DOHH2 (cell line): ENCODE data around the gene LCN2.

Experiments
- H3F3A ChIP-seq: fragments of 200-600 bp; sonication (generic), shearing (Covaris generic); 2 replicates; pipeline ENCODE4 v1.6.0; 2016; ENCODE audit warnings: antibody characterized with exemption, mild to moderate bottlenecking; ENCODE audit not compliant: control insufficient read depth, insufficient read depth
- H3K27ac ChIP-seq: fragments of 200-600 bp; sonication (generic); 2 replicates; pipeline ENCODE4 v1.5.1; 2014; ENCODE audit warnings: low read depth, mild to moderate bottlenecking, low read length, moderate library complexity
- H3K27me3 ChIP-seq: fragments of 200-600 bp; sonication (generic); 2 replicates; pipeline ENCODE4 v1.6.1; 2014; ENCODE audit warnings: mild to moderate bottlenecking, low read length, mixed read lengths; ENCODE audit not compliant: control insufficient read depth
- H3K36me3 ChIP-seq: fragments of 200-600 bp; sonication (generic); 2 replicates; pipeline ENCODE4 v1.6.1; 2014; ENCODE audit warnings: mild to moderate bottlenecking, low read length, moderate library complexity, mixed read lengths; ENCODE audit not compliant: control insufficient read depth
- H3K4me1 ChIP-seq: fragments of 200-600 bp; sonication (generic); 2 replicates; pipeline ENCODE4 v1.6.1; 2014; ENCODE audit warnings: mild to moderate bottlenecking, low read length, mixed read lengths; ENCODE audit not compliant: control insufficient read depth
- H3K4me2 ChIP-seq: fragments of 200-600 bp; sonication (generic); 2 replicates; pipeline ENCODE4 v1.6.0; 2014; ENCODE audit warnings: mild to moderate bottlenecking, low read length, moderate library complexity
- H3K4me3 ChIP-seq: fragments of 200-600 bp; sonication (generic); 2 replicates; pipeline ENCODE4 v1.5.1; 2014; ENCODE audit warnings: mild to moderate bottlenecking, low read length, mixed read lengths
- H3K79me2 ChIP-seq: fragments of 200-600 bp; sonication (generic); 2 replicates; pipeline ENCODE4 v1.6.1; 2014; ENCODE audit warnings: mild to moderate bottlenecking, low read length, mixed read lengths; ENCODE audit not compliant: control insufficient read depth
- H3K9me2 ChIP-seq: fragments of 200-600 bp; sonication (generic); replicated peaks from 2 replicates; pipeline ENCODE4 v1.6.1; 2014; ENCODE audit warnings: mild to moderate bottlenecking, low read length, mixed read lengths; ENCODE audit not compliant: control insufficient read depth
- H3K9me3 ChIP-seq: fragments of 200-600 bp; sonication (generic); 2 replicates; pipeline ENCODE4 v1.6.1; 2014; ENCODE audit warnings: antibody characterized with exemption, low read length, mixed read lengths; ENCODE audit not compliant: control insufficient read depth, insufficient read depth
- H4K20me1 ChIP-seq: fragments of 200-600 bp; sonication (generic); 2 replicates; pipeline ENCODE4 v1.6.0; 2014; ENCODE audit warnings: low read depth, mild to moderate bottlenecking, antibody characterized with exemption, low read length, moderate library complexity; ENCODE audit not compliant: control insufficient read depth, insufficient read depth
- CTCF ChIP-seq: fragments of 200-600 bp; sonication (generic); IDR thresholded peaks from one replicate; pipeline ENCODE4 v1.5.1; 2014; ENCODE audit warnings: antibody characterized with exemption, mild to moderate bottlenecking, low read depth, low read length; ENCODE audit not compliant: poor library complexity, severe bottlenecking
- EZH2phosphoT487 ChIP-seq: fragments of 200-600 bp; sonication (generic); IDR thresholded peaks from 2 replicates; pipeline ENCODE4 v1.6.1; 2017; ENCODE audit warnings: borderline replicate concordance, mild to moderate bottlenecking, antibody characterized with exemption, low read length, moderate library complexity, mixed read lengths

Gene LCN2

GRCh38 chr9:128175726-128176125 lies 26.5 kb downstream of the LCN2 start:
- Histone ChIP-seq H3K4me1 (peaks cover 5% of the 10 kb centered on the region), H3K4me2 (no peak overlapping the region), H3K4me3 (no peak overlapping the region), H3K27me3 (no peaks in the 10 kb centered on the region), H3K36me3 (peaks cover 54% of the 10 kb centered on the region), H3K27ac (no peak overlapping the region), H3K79me2 (no peaks in the 10 kb centered on the region), H3F3A (no peaks in the 10 kb centered on the region), H3K9me2 (no peaks in the 10 kb centered on the region), H4K20me1 (no peaks in the 10 kb centered on the region), H3K9me3 (peaks cover 14% of the 10 kb centered on the region; the same call in 1 of the 2 replicates)
- TF ChIP-seq CTCF, result no peak
- no peak for TF ChIP-seq EZH2phosphoT487

- H3K9me2 ChIP-seq, result no peaks in the 10 kb centered on the region
- H3F3A ChIP-seq, result no peaks in the 10 kb centered on the region
- no peaks in the 10 kb centered on the region for H3K27me3 ChIP-seq
- no peak overlapping the region for H3K4me3 ChIP-seq
- H3K4me1 ChIP-seq, result no peaks in the 10 kb centered on the region
- H3K79me2 ChIP-seq, result no peaks in the 10 kb centered on the region
- TF ChIP-seq CTCF (no peak), EZH2phosphoT487 (no peak)
- peaks cover 74% of the 10 kb centered on the region for H3K36me3 ChIP-seq
- no peak overlapping the region for H3K4me2 ChIP-seq
- H4K20me1 ChIP-seq, result no peaks in the 10 kb centered on the region
- H3K9me3 ChIP-seq, result peaks cover 14% of the 10 kb centered on the region; the same call in 1 of the 2 replicates
- no peak overlapping the region for H3K27ac ChIP-seq
These were observed 29.7 kb downstream of the LCN2 start for GRCh38 chr9:128178806-128179431.

- Histone ChIP-seq H3K4me2 (no peak overlapping the region), H3K27me3 (no peaks in the 10 kb centered on the region), H3K4me1 (no peaks in the 10 kb centered on the region), H3K9me2 (no peaks in the 10 kb centered on the region), H3K27ac (no peak overlapping the region), H3K9me3 (peaks cover 14% of the 10 kb centered on the region; the same call in 1 of the 2 replicates), H3F3A (no peaks in the 10 kb centered on the region), H3K4me3 (no peak overlapping the region), H3K36me3 (peaks cover 74% of the 10 kb centered on the region), H3K79me2 (no peaks in the 10 kb centered on the region), H4K20me1 (no peaks in the 10 kb centered on the region)
- TF ChIP-seq EZH2phosphoT487, result no peak
- no peak for TF ChIP-seq CTCF
These were observed 30.7 kb downstream of the LCN2 start for GRCh38 chr9:128180001-128180400.
